Activated CD4-positive, alpha-beta memory T cell treated with anti-CD3 and anti-CD28 coated beads, Interleukin-2, amount 10 ng/mL, durations not matched to agents 7 days and 5 days (primary cell): ENCODE measurements around the gene FGB. TPM values are rescaled to one million over a fixed set of nuclear protein-coding genes. Genes with fewer than 3 reads are reported as not detected.

Source experiments
- CTCF ChIA-PET: fragments of 350-600 bp; sonication (Branson Sonifier 250); formaldehyde crosslinking; loops from one replicate; lab custom pipeline; 2021; ENCODE audit warnings: antibody characterized with exemption, inconsistent platforms; lab: Charles Lee
- POLR2A ChIA-PET: fragments of 350-600 bp; sonication (Branson Sonifier 250); formaldehyde crosslinking; loops from one replicate; lab custom pipeline; 2021; ENCODE audit warnings: antibody characterized with exemption; lab: Charles Lee
- DNase-seq: peaks from one replicate; pipeline ENCODE4 v3.0.0-alpha.2; 2020
- H3K27ac Mint-ChIP-seq: one replicate; pipeline ENCODE4 v1.8.0; 2021; ENCODE audit warnings: mild to moderate bottlenecking, mixed read lengths
- H3K27me3 Mint-ChIP-seq: one replicate; pipeline ENCODE4 v1.8.0; 2021; ENCODE audit warnings: mixed read lengths
- H3K36me3 Mint-ChIP-seq: one replicate; pipeline ENCODE4 v1.8.0; 2021; ENCODE audit warnings: low read depth, mixed read lengths
- H3K4me1 Mint-ChIP-seq: one replicate; pipeline ENCODE4 v1.8.0; 2021; ENCODE audit warnings: mixed read lengths
- H3K4me3 Mint-ChIP-seq: one replicate; pipeline ENCODE4 v1.8.0; 2021; ENCODE audit warnings: mild to moderate bottlenecking, mixed read lengths
- H3K9me3 Mint-ChIP-seq: one replicate; pipeline ENCODE4 v1.8.0; 2021; ENCODE audit warnings: mixed read lengths
- total RNA-seq, 2 experiments: library from RNA; stranded (reverse); gene quantifications; one replicate each; pipeline ENCODE4 v1.2.3, GENCODE V29; 2021

The FGB gene
- total RNA-seq, 2 experiments from 2014 or later = not detected

DNA sequence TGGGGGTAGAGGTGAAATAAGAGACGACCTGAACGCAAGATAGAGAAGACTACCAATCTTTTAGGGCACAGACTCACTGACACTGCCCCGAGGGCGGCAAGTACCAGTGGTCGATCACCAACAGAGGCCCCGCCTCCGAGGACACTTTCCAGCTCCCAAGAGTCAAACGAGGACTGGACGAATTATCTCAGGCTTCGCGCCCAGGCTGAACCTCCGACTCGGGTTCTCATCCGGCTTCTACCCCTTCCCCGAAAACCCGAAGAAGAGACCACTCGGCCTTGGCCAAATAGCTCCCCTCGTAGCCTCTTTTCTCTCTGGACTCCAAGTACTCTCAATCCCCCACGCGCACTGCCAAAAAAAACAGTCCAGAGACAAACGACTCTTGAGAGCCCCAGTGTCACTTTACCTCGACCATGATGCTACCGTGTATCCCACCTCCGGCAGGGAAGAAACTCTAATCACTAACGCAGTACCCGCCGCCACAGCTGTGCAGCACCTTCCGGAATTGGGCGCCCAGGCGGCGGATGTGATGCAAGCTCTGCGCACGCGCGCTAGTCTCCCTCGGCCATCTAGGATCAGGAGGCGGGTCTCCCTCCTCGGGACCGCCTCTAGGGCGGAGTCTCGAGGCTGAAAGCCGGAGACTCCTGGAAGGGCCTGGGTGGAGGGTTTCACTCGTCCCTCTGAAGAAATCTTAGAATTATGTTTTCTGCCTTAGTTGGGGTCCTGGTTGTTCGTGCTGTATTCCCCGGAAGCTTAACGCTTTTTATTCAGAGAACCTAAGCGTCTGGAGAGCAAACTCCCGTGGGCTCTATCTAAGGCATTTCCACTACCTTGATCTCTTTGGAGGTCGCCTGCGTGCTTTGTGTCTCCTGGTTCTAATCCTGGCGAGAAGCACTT lies 12.7 kb upstream of the FGB start, which contains the start of gene PLRG1:
TSS of gene PLRG1 (minus strand) at position 507 of the 897 bp plus-strand sequence. CDS start at position 415, 92 bp downstream.
- Mint-ChIP-seq H3K27me3 (no peaks in the 10 kb centered on the region), H3K9me3 (no peaks in the 10 kb centered on the region), H3K36me3 (peaks cover 18% of the 10 kb centered on the region), H3K27ac (peak within 1 kb of the TSS; percentile 93), H3K4me1 (peaks cover 27% of the 10 kb centered on the region), H3K4me3 (peak within 1 kb of the TSS; percentile 96)
- DNase-seq = peak; percentile 97
- POLR2A ChIA-PET = interaction anchor here (0.8 to 2.5 kb wide), 11 partner anchors 9 to 1403 kb away, joined by 3 to 9 read pairs (median 4); partner anchors contain the start of genes CTSO and FGG
- CTCF ChIA-PET = interaction anchor here (0.6 to 6.7 kb wide), 13 partner anchors 9 to 1403 kb away, joined by 3 to 107 read pairs (median 6); partner anchors contain the start of genes CTSO, FGG and MAP9

DNA sequence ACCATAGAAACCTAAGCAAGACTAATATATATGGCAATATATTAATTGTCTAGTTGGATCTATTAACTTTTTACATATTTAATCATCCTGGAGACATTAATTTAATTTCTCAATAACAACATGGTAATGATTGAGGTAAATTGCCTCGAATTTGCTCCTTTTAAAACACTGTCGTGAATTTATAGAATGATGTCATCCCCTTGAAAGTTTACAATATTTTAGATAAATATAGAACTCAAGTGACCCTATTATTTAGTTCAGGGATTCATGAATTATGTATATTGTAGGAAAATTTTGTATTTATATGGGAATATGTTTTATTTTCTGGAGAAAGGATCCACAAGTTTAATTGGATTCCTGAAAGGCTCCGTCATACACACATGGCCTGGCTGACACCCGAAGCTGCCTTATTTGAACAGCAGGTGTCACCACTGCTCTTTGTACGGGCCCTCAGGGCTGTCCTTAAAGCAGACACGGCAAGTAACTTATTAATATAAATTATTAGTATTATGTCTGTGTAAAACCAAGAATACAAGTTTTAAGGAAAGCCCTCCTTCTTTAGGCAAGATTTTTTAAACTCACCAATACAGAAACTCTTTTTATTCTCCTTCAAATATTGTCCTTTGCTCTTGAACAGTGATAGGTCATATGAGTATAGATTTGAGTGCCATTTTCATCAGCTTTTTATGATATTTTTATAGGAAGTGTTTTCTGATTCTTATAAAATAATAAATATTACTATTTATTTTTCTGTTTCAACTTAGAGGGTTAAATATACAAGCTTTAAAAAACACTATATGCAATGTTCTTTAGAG lies 10.7 kb upstream of the FGB start:
- Mint-ChIP-seq H3K4me3 (no peak overlapping the region), H3K36me3 (peaks cover 10% of the 10 kb centered on the region), H3K27ac (no peak overlapping the region), H3K27me3 (no peaks in the 10 kb centered on the region), H3K9me3 (no peaks in the 10 kb centered on the region), H3K4me1 (peaks cover 27% of the 10 kb centered on the region)
- ChIA-PET POLR2A (no interaction called here), CTCF (interaction anchor here (0.6 to 6.7 kb wide), 13 partner anchors 11 to 827 kb away, joined by 3 to 107 read pairs (median 3); partner anchors contain the start of genes FGB and MAP9)
- DNase-seq = peak; percentile 76

DNA sequence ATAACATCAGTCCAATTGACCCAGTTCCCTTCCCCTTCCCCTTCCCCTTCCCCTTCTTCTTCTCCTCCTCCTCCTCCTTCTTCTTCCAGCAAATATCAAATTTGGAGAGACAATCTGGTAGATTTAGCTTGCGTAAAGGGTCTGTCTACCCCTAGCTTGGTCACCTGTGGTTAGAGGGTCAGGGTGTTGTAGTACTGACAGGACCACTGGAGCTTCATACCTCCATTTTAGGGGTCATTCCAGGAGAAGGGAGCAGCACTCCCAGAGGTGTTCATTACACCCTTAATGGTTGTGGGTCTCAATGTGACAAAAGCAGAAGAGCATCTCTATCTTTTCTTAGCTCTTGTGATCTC lies 3.7 kb upstream of the FGB start:
- CTCF ChIA-PET = interaction anchor here (0.7 to 3.2 kb wide), 15 partner anchors 10 to 800 kb away, joined by 3 to 42 read pairs (median 3); partner anchors contain the start of gene PLRG1
- no peaks in the 10 kb centered on the region for H3K4me1 Mint-ChIP-seq
- no peaks in the 10 kb centered on the region for H3K9me3 Mint-ChIP-seq
- DNase-seq = no peak
- no peaks in the 10 kb centered on the region for H3K36me3 Mint-ChIP-seq
- H3K4me3 Mint-ChIP-seq = no peak overlapping the region
- H3K27ac Mint-ChIP-seq = no peak overlapping the region
- peaks cover 7% of the 10 kb centered on the region for H3K27me3 Mint-ChIP-seq
- POLR2A ChIA-PET = interaction anchor here (1.0 to 1.5 kb wide), 3 partner anchors 9 to 64 kb away, joined by 3 to 5 read pairs (median 4); partner anchors contain the start of gene PLRG1

DNA sequence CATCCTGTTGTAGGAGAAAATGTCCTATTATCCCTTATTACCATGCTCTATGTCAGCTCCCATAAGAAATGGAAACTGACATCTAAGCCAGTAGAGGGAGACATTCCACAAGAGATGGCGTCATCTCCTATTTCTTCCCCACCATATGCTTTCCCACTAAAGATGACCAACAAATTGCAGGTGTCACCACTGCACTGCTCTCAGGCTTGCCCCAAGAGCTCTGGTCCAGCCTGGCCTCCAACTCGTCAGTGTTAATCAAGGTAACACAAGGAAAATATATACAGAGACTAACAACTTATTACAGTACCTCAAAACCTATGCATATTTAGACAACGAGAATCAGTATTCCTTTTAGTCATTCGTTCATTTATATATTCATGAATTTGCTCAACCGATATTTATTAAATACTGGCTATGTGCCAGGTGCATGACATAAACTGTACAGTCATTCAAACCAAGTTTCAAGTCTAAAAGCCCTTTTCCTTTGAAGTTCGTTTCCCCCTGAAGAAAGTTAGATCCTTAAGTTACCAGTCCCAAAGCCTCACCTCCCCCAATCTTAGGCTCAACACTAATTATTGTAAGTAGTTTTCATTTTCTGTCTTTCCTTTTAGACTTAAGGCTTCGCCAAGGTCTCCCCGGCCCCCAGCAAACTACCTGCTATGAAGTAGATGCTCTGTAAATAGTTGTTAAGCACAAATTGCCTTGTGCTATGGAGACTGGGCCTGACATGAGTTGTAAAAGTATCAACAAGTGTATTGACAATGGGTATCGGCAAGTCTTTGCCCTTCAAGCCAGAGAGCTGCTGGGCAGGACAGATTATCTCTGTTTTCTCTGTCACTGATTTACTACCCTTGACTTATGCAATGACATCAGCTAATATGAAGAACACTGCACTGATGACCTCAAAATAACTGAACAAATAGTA lies 3.1 kb upstream of the FGB start:
- no peaks in the 10 kb centered on the region for H3K9me3 Mint-ChIP-seq
- no peak overlapping the region for H3K27ac Mint-ChIP-seq
- ChIA-PET CTCF (interaction anchor here (0.7 to 3.2 kb wide), 16 partner anchors 9 to 799 kb away, joined by 3 to 42 read pairs (median 4); partner anchors contain the start of gene PLRG1), POLR2A (interaction anchor here (1.0 to 1.2 kb wide), 2 partner anchors 9 to 57 kb away, joined by 3 to 5 read pairs; partner anchors contain the start of gene PLRG1)
- H3K4me3 Mint-ChIP-seq = no peak overlapping the region
- no peaks in the 10 kb centered on the region for H3K36me3 Mint-ChIP-seq
- DNase-seq = no peak
- H3K27me3 Mint-ChIP-seq = peaks cover 7% of the 10 kb centered on the region
- no peaks in the 10 kb centered on the region for H3K4me1 Mint-ChIP-seq

DNA sequence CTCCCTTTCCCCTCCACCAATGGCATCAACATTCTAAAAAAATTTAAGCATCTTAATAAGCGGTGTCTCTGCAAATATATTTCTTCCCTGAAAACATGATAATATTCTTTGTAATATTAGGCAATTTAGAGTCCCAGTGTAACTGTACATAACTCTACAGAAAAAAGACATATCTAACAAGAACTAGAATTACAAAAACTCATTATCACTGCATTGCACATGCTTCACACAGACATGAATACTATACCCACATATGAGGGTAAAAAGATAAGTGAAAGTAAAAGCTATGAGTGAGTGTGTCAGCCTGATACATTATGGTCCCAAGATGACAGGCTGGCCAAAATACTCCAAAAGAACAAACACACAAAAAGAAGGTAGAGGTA lies 2.4 kb upstream of the FGB start:
- no peaks in the 10 kb centered on the region for H3K9me3 Mint-ChIP-seq
- H3K27ac Mint-ChIP-seq = no peak overlapping the region
- peaks cover 7% of the 10 kb centered on the region for H3K27me3 Mint-ChIP-seq
- no peak overlapping the region for H3K4me3 Mint-ChIP-seq
- no peaks in the 10 kb centered on the region for H3K36me3 Mint-ChIP-seq
- H3K4me1 Mint-ChIP-seq = no peaks in the 10 kb centered on the region
- ChIA-PET CTCF (interaction anchor here (2.6 to 3.2 kb wide), 3 partner anchors 11 to 64 kb away, joined by 18 to 22 read pairs (median 21); partner anchors contain the start of gene PLRG1), POLR2A (no interaction called here)
- no peak for DNase-seq

DNA sequence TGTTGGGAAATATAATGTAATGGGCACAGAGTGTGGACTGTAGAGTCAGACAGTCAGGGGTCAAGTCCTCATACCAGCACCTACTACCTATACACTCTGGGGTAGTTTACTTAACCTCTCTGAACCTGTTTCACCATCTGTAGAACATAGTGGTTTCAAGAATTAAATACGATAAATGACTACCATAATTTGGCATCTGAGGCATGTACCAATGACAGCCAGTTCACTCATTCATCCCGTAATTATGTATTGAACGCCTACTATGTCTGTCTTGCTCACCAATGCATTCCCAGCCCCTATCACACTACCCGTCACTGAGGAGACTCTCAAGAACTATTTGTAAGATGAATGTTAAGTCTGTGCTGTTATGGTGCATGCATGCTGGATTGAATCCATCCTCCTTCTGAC lies 2.0 kb upstream of the FGB start:
- POLR2A ChIA-PET = no interaction called here
- Mint-ChIP-seq H3K27ac (no peak overlapping the region), H3K27me3 (peaks cover 7% of the 10 kb centered on the region), H3K36me3 (no peaks in the 10 kb centered on the region), H3K4me1 (no peaks in the 10 kb centered on the region), H3K4me3 (no peak overlapping the region), H3K9me3 (no peaks in the 10 kb centered on the region)
- no peak for DNase-seq
- CTCF ChIA-PET = interaction anchor here (3.2 kb wide), 2 partner anchors 11 to 58 kb away, joined by 21 to 22 read pairs; partner anchors contain the start of gene PLRG1

DNA sequence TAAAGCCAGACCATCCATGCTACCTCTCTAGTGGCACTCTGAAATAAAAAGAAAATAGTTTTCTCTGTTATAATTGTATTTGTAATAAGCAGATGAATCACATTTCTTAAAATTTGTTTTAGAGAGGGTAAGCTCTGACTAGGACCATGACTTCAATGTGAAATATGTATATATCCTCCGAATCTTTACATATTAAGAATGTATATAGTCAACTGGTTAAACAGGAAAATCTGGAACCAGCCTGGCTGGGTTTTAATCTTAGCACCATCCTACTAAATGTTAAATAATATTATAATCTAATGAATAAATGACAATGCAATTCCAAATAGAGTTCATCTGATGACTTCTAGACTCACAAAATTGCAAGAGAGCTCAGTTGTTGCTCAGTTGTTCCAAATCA lies 1.5 kb downstream of the FGB start:
- Mint-ChIP-seq H3K27ac (no peak overlapping the region), H3K36me3 (no peaks in the 10 kb centered on the region), H3K4me3 (no peak overlapping the region), H3K4me1 (no peaks in the 10 kb centered on the region), H3K27me3 (peaks cover 7% of the 10 kb centered on the region), H3K9me3 (no peaks in the 10 kb centered on the region)
- DNase-seq = no peak
- POLR2A ChIA-PET = no interaction called here
- CTCF ChIA-PET = interaction anchor here (0.8 to 1.7 kb wide), 2 partner anchors 9 to 12 kb away, joined by 3 to 4 read pairs; no protein-coding TSS in a partner anchor

DNA sequence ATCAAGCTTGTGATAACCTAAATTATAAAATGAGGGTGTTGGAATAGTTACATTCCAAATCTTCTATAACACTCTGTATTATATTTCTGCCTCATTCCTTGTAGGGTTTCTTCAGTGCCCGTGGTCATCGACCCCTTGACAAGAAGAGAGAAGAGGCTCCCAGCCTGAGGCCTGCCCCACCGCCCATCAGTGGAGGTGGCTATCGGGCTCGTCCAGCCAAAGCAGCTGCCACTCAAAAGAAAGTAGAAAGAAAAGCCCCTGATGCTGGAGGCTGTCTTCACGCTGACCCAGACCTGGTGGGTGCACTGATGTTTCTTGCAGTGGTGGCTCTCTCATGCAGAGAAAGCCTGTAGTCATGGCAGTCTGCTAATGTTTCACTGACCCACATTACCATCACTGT lies 2.9 kb downstream of the FGB start:
- Mint-ChIP-seq H3K27me3 (peaks cover 7% of the 10 kb centered on the region), H3K36me3 (no peaks in the 10 kb centered on the region), H3K9me3 (no peaks in the 10 kb centered on the region), H3K4me3 (no peak overlapping the region), H3K4me1 (no peaks in the 10 kb centered on the region), H3K27ac (no peak overlapping the region)
- no peak for DNase-seq
- ChIA-PET CTCF (no interaction called here), POLR2A (no interaction called here)

DNA sequence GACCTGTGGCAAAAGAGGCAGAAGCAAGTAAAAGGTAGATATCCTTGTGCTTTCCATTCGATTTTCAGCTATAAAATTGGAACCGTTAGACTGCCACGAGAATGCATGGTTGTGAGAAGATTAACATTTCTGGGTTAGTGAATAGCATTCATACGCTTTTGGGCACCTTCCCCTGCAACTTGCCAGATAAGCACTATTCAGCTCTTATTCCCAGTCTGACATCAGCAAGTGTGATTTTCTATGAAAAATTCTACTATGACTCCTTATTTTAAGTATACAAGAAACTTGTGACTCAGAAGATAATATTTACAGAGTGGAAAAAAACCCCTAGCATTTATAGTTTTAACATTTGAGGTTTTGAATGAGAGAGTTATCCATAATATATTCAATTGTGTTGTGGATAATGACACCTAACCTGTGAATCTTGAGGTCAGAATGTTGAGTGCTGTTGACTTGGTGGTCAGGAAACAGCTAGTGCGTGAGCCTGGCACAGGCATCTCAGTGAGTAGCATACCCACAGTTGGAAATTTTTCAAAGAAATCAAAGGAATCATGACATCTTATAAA lies 3.9 kb downstream of the FGB start:
- CTCF ChIA-PET = interaction anchor here (1.7 kb wide), 1 partner anchor 52 kb away, joined by 6 read pairs; no protein-coding TSS in a partner anchor
- Mint-ChIP-seq H3K4me1 (no peaks in the 10 kb centered on the region), H3K36me3 (no peaks in the 10 kb centered on the region), H3K4me3 (no peak overlapping the region), H3K9me3 (no peaks in the 10 kb centered on the region), H3K27ac (no peak overlapping the region), H3K27me3 (peaks cover 9% of the 10 kb centered on the region)
- POLR2A ChIA-PET = no interaction called here
- DNase-seq = no peak

DNA sequence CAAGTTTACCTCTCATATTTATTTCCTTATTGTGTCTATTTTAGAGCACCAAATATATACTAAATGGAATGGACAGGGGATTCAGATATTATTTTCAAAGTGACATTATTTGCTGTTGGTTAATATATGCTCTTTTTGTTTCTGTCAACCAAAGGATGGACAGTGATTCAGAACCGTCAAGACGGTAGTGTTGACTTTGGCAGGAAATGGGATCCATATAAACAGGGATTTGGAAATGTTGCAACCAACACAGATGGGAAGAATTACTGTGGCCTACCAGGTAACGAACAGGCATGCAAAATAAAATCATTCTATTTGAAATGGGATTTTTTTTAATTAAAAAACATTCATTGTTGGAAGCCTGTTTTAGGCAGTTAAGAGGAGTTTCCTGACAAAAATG lies 6.2 kb downstream of the FGB start:
- POLR2A ChIA-PET = no interaction called here
- H3K27me3 Mint-ChIP-seq = peaks cover 5% of the 10 kb centered on the region
- no peak overlapping the region for H3K4me3 Mint-ChIP-seq
- H3K4me1 Mint-ChIP-seq = no peaks in the 10 kb centered on the region
- H3K27ac Mint-ChIP-seq = no peak overlapping the region
- DNase-seq = no peak
- H3K36me3 Mint-ChIP-seq = no peaks in the 10 kb centered on the region
- no peaks in the 10 kb centered on the region for H3K9me3 Mint-ChIP-seq
- CTCF ChIA-PET = interaction anchor here (1.5 kb wide), 1 partner anchor 10 kb away, joined by 4 read pairs; no protein-coding TSS in a partner anchor

DNA sequence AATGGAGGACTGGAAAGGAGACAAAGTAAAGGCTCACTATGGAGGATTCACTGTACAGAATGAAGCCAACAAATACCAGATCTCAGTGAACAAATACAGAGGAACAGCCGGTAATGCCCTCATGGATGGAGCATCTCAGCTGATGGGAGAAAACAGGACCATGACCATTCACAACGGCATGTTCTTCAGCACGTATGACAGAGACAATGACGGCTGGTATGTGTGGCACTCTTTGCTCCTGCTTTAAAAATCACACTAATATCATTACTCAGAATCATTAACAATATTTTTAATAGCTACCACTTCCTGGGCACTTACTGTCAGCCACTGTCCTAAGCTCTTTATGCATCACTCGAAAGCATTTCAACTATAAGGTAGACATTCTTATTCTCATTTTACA lies 6.8 kb downstream of the FGB start:
- no peak overlapping the region for H3K4me3 Mint-ChIP-seq
- POLR2A ChIA-PET = no interaction called here
- H3K27me3 Mint-ChIP-seq = peaks cover 5% of the 10 kb centered on the region
- no peaks in the 10 kb centered on the region for H3K9me3 Mint-ChIP-seq
- CTCF ChIA-PET = interaction anchor here (0.6 to 1.5 kb wide), 2 partner anchors 10 to 845 kb away, joined by 3 to 4 read pairs; no protein-coding TSS in a partner anchor
- no peaks in the 10 kb centered on the region for H3K36me3 Mint-ChIP-seq
- H3K27ac Mint-ChIP-seq = no peak overlapping the region
- DNase-seq = no peak
- no peaks in the 10 kb centered on the region for H3K4me1 Mint-ChIP-seq
